Measurements from ENCODE around the gene IRF4. TPM values are rescaled to one million over a fixed set of nuclear protein-coding genes. Genes with fewer than 3 reads are reported as not detected.

Gene IRF4
- total and polyA plus RNA-seq, 3 donors from 2014 or later = 1.8 to 7.4 (median 3.7) TPM

DNA sequence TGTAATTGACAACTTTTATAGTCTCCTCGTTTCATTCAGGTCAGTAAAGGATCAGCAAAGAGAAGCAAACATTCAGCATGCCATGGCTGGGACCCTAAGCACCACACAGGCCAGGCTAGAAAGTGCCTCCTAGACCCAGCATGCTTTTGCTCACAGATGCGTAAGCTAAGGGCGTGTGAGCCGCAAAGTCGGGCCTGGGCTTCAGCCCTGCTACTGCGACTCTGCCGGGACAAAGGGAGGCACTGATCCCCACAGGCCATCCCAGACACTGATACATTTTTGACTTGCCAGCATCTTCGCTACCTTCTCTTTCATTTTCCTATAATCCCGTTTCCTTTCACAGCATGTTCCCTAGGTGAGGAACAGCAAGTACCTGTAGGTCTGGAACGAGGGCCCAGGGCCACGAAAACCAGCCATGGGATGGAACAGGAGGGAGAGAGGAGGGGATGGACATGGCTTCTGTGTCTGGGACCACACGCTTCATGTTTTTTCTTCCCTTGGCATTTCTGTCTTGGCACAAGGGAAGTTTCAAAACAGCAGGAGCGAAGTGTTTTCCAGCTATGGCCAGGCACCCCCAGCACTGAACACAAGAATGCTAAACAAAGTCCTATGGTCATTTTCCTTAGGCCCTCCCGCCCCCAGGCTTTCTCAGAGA is 42.6 kb downstream of the IRF4 start:
- Histone ChIP-seq H3K4me3 (no peak overlapping the region), H3K4me1 (no peaks in the 10 kb centered on the region), H3K27ac (no peak overlapping the region), H3K9me3 (no peaks in the 10 kb centered on the region), H3K36me3 (ENCODE audit: low read depth, missing control alignments) (no peaks in the 10 kb centered on the region), H3K27me3 (no peaks in the 10 kb centered on the region)
- TF ChIP-seq, protein P1, sequence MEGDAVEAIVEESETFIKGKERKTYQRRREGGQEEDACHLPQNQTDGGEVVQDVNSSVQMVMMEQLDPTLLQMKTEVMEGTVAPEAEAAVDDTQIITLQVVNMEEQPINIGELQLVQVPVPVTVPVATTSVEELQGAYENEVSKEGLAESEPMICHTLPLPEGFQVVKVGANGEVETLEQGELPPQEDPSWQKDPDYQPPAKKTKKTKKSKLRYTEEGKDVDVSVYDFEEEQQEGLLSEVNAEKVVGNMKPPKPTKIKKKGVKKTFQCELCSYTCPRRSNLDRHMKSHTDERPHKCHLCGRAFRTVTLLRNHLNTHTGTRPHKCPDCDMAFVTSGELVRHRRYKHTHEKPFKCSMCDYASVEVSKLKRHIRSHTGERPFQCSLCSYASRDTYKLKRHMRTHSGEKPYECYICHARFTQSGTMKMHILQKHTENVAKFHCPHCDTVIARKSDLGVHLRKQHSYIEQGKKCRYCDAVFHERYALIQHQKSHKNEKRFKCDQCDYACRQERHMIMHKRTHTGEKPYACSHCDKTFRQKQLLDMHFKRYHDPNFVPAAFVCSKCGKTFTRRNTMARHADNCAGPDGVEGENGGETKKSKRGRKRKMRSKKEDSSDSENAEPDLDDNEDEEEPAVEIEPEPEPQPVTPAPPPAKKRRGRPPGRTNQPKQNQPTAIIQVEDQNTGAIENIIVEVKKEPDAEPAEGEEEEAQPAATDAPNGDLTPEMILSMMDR (IDR thresholded peaks at IDR 0.05) = no peak
- TF ChIP-seq POLR2A (IDR thresholded peaks at IDR 0.05) = no peak
- 56 to 71% methylated on average over 14 of the region's 14 CpGs for WGBS, 2 donors
- intact Hi-C loops (cut with DNase I; ENCODE audit: low total_unique reads) = no loop called here
- DNase-seq = no peak

DNA sequence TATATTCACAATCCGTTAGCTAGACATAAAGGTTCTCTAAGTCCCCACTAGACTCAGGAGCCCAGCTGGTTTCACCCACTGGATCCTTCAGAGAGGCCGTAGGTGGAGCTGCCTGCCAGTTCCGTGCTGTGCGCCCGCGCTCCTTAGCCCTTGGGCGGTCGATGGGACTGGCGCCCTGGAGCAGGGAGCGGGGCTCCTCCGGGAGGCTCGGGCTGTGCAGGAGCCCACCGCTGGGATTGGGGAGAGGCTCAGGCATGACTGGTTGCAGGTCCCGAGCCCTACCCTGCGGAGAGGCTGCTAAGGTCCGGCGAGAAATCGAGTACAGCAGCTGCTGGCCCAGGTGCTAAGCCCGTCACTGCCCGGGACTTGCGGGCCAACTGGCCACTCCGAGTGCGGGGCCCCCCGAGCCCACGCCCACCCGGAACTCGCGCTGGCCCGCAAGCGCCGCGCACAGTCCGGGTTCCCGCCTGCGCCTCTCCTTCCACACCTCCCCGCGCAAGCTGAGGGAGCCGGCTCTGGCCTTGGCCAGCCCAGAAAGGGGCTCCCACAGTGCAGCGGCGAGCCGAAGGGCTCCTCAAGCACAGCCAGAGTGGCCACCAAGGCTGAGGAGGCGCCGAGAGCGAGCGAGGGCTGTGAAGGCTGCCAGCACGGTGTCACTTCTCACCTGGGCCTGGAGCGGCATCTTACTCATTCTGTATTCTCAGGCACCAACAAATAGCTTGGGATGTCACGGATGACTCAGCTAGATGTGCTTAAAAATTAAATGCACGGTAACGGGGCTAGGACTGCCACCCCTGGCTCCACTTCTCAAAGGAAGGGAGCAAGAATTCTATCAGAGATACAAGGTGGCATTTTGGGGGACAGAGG is 44.1 kb downstream of the IRF4 start:
- no peaks in the 10 kb centered on the region for H3K4me1 ChIP-seq
- TF ChIP-seq, protein P1 (IDR thresholded peaks at IDR 0.05) = no peak
- TF ChIP-seq POLR2A (IDR thresholded peaks at IDR 0.05) = no peak
- H3K27ac ChIP-seq = no peak overlapping the region
- no peaks in the 10 kb centered on the region for H3K36me3 ChIP-seq (ENCODE audit: low read depth, missing control alignments)
- WGBS, 2 donors = 59 to 74% methylated on average over 4 to 50 of the region's 50 CpGs
- H3K4me3 ChIP-seq = peak overlapping the region; percentile 26 to 51
- DNase-seq = no peak
- H3K27me3 ChIP-seq = no peaks in the 10 kb centered on the region
- intact Hi-C loops (cut with DNase I; ENCODE audit: low total_unique reads) = no loop called here
- no peaks in the 10 kb centered on the region for H3K9me3 ChIP-seq

DNA sequence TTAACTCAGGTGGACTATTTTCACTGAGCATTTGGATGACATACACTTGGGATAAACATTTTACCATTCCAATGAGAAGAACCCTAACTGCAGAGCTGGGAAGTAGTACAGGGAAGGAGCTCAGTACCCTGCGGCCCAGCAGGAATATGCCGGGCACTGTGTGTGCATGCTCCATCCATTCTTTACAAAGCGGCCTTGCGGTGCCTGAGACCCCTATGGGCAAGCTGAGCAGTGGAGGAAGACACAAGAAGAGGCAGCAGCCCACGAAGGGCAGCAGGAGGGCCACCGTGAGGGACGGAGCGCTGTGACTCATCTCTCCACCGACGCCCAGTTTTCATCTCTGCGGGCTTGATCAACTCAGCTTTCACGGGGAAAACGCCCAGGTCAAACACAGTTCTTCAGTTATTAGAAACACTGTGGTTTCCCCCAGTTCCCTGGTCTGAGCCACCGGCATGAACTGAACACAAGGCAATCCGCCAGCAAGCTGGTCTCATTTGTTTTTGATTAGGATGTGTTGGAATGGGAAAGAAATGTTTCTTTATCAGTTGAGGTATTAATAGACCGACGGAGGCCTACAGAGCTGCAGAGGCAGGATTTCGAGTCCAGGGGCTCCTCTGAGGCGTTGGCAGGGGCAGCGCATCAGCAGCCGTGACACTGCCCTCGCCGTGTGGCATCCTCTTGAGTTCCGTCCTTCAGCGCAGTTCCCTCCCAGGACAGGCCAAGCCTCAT is 44.9 kb downstream of the IRF4 start:
- 63 to 76% methylated on average over 25 of the region's 25 CpGs for WGBS, 2 donors
- Histone ChIP-seq H3K9me3 (no peaks in the 10 kb centered on the region), H3K4me1 (no peaks in the 10 kb centered on the region), H3K36me3 (ENCODE audit: low read depth, missing control alignments) (no peaks in the 10 kb centered on the region), H3K27ac (no peak overlapping the region), H3K4me3 (no peak overlapping the region), H3K27me3 (no peaks in the 10 kb centered on the region)
- intact Hi-C loops (cut with DNase I; ENCODE audit: low total_unique reads) = no loop called here
- DNase-seq = no peak
- TF ChIP-seq, protein P1 (IDR thresholded peaks at IDR 0.05) = no peak
- TF ChIP-seq POLR2A (IDR thresholded peaks at IDR 0.05) = no peak

DNA sequence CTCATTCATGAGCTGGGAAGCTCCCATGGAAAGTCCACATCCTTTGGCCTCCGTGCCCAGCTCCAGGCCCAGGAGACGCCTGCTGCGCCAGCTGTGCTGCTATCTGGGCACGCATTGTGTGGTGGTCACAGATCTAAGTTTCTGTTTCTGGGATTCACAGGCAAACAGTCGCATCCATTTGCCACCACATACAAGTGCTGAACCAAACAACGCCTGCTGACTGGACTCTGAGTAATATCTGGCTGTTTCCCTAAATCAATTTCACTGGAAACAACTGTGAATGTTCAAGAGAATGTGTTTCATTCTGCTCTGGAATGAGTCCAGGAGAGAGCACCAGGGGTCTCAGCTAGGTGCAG is 45.5 kb downstream of the IRF4 start:
- WGBS, 2 donors = 75 to 88% methylated on average over 6 of the region's 6 CpGs
- intact Hi-C loops (cut with DNase I; ENCODE audit: low total_unique reads) = no loop called here
- Histone ChIP-seq H3K36me3 (ENCODE audit: low read depth, missing control alignments) (no peaks in the 10 kb centered on the region), H3K27me3 (no peaks in the 10 kb centered on the region), H3K4me3 (no peak overlapping the region), H3K4me1 (no peaks in the 10 kb centered on the region), H3K9me3 (no peaks in the 10 kb centered on the region), H3K27ac (no peak overlapping the region)
- TF ChIP-seq POLR2A (IDR thresholded peaks at IDR 0.05) = no peak
- TF ChIP-seq, protein P1 (IDR thresholded peaks at IDR 0.05) = no peak
- no peak for DNase-seq

Measured in testis (tissue), 3 donors.